HepG2 (cell line): Measurements from ENCODE around the gene ADAMTS8. TPM values are rescaled to one million over a fixed set of nuclear protein-coding genes. Genes with fewer than 3 reads are reported as not detected.

Experiments
- ATAC-seq: fragments of 200-7000 bp; cut with Tn5 transposase; 3 replicates; pipeline ENCODE4 v1.9.1; 2020; ENCODE audit warnings: mild to moderate bottlenecking, moderate library complexity
- BruUV-seq: library from RNA; stranded (reverse); fragments of 400-500 nt; replicated peaks from 2 replicates; lab custom pipeline; 2021; lab: Mats Ljungman, UMichigan
- CTCF ChIA-PET: fragments of 300-600 bp; formaldehyde crosslinking; extraction: SDS; loops from one replicate; lab custom pipeline; 2021; ENCODE audit warnings: low total read pairs, inconsistent platforms, low intra/inter-chr PET ratio; lab: Yijun Ruan, JAX
- POLR2A ChIA-PET: fragments of 350-600 bp; sonication (Branson Sonifier 250); formaldehyde crosslinking; loops from one replicate; lab custom pipeline; 2020; ENCODE audit warnings: antibody characterized with exemption, inconsistent platforms; lab: Yijun Ruan, JAX
- DNase-seq: peaks from one replicate; pipeline ENCODE4 v3.0.0-alpha.2; 2015; ENCODE audit warnings: low spot score
- FAIRE-seq: peaks from 3 replicates; lab custom pipeline; 2011; peaks lifted over from hg19 to GRCh38; lab: Jason Lieb, UNC
- H2AFZ ChIP-seq: one replicate; pipeline ENCODE4 v1.6.1; 2011; ENCODE audit warnings: low read length, inconsistent platforms
- H3K27ac ChIP-seq: fragments of 300-600 bp; 3 replicates; pipeline ENCODE4 v1.8.0; 2011; ENCODE audit warnings: mixed run types, mild to moderate bottlenecking, mixed read lengths, low read length, inconsistent platforms; ENCODE audit not compliant: insufficient read depth; ENCODE audit errors: extremely low read length
- H3K27me3 ChIP-seq, 2 experiments: fragments of 200-600 bp in 1 of 2; 2 replicates in 1 of 2; 3 replicates in 1 of 2; pipeline versions ENCODE4 v1.6.0 to v1.8.0; 2011; ENCODE audit warnings: low read length in 2 of 2, mild to moderate bottlenecking in 2 of 2, moderate library complexity in 2 of 2, inconsistent platforms in 1 of 2; ENCODE audit not compliant: insufficient read depth in 2 of 2, control insufficient read depth in 1 of 2
- H3K36me3 ChIP-seq, 2 experiments: fragments of 200-600 bp in 1 of 2; replicated peaks in 1 of 2; 2 replicates in 1 of 2; 3 replicates in 1 of 2; pipeline versions ENCODE4 v1.5.1 to v1.8.0; 2011; ENCODE audit warnings: low read length in 2 of 2, inconsistent platforms in 1 of 2; ENCODE audit not compliant: insufficient read depth in 2 of 2, control insufficient read depth in 1 of 2
- H3K4me1 ChIP-seq: 2 replicates; pipeline ENCODE4 v1.5.1; 2012; ENCODE audit warnings: low read length, inconsistent platforms; ENCODE audit not compliant: insufficient read depth
- H3K4me2 ChIP-seq: 2 replicates; pipeline ENCODE4 v1.6.0; 2011; ENCODE audit warnings: low read depth, low read length, inconsistent platforms
- H3K4me3 ChIP-seq, 3 experiments: fragments of 200-600 bp in 1 of 3; sonication (generic), shearing (Covaris generic) in 1 of 3; replicated peaks in 1 of 3; 2 replicates each; pipeline ENCODE4 v1.5.1; 2011 to 2016; ENCODE audit warnings: low read length in 3 of 3, inconsistent platforms in 2 of 3, low read depth in 2 of 3, mild to moderate bottlenecking in 2 of 3, control low read depth in 1 of 3, mixed read lengths in 1 of 3; ENCODE audit not compliant: insufficient read depth in 1 of 3
- H3K79me2 ChIP-seq: one replicate; pipeline ENCODE4 v1.6.1; 2011; ENCODE audit warnings: low read length, inconsistent platforms; ENCODE audit not compliant: insufficient read depth
- H3K9ac ChIP-seq: 2 replicates; pipeline ENCODE4 v1.6.0; 2011; ENCODE audit warnings: mild to moderate bottlenecking, low read depth, low read length, inconsistent platforms; ENCODE audit not compliant: insufficient read depth
- H3K9me3 ChIP-seq: 2 replicates; pipeline ENCODE4 v1.5.1; 2012; ENCODE audit warnings: mild to moderate bottlenecking, low read length
- H4K20me1 ChIP-seq: 2 replicates; pipeline ENCODE4 v1.6.0; 2011; ENCODE audit warnings: inconsistent platforms, mild to moderate bottlenecking, low read length, moderate library complexity; ENCODE audit not compliant: insufficient read depth
- CEBPB ChIP-seq: IDR thresholded peaks from 2 replicates; pipeline ENCODE4 v1.6.1; 2011; ENCODE audit warnings: low read depth, low read length, improper control_type of control experiment, borderline replicate concordance
- EHMT2 ChIP-seq: fragments of 200-600 bp; sonication (generic); IDR thresholded peaks from 2 replicates; pipeline ENCODE4 v1.7.0; 2017; ENCODE audit warnings: antibody characterized with exemption, low read depth, low read length, borderline replicate concordance
- HIVEP1 ChIP-seq: sonication (generic); formaldehyde crosslinking; IDR thresholded peaks from 2 replicates; pipeline ENCODE4 v1.4.0; 2020; ENCODE audit warnings: mild to moderate bottlenecking, missing genetic modification reagents
- HMG20B ChIP-seq: conservative IDR thresholded peaks from 2 replicates; pipeline ENCODE4 v1.6.1; 2016; ENCODE audit warnings: missing genetic modification reagents, missing compliant biosample characterization
- HOXA7 ChIP-seq: sonication (generic); formaldehyde crosslinking; IDR thresholded peaks from 2 replicates; pipeline ENCODE4 v1.8.1; 2022; ENCODE audit warnings: mild to moderate bottlenecking, missing genetic modification reagents, moderate library complexity
- KAT2B ChIP-seq: fragments of 150-350 bp; IDR thresholded peaks from 2 replicates; pipeline ENCODE4 v1.6.1; 2014; ENCODE audit warnings: low read depth, low read length, borderline replicate concordance
- MYNN ChIP-seq: sonication (generic); formaldehyde crosslinking; IDR thresholded peaks from 2 replicates; pipeline ENCODE4 v1.4.0; 2020; ENCODE audit warnings: mild to moderate bottlenecking, low read depth, missing genetic modification reagents
- NFE2L1 ChIP-seq: sonication (generic); formaldehyde crosslinking; IDR thresholded peaks from 2 replicates; pipeline ENCODE4 v1.4.0; 2020; ENCODE audit warnings: missing genetic modification reagents, mild to moderate bottlenecking, borderline replicate concordance
- NPAS2 ChIP-seq: sonication (generic); formaldehyde crosslinking; IDR thresholded peaks from 2 replicates; pipeline ENCODE4 v1.8.0; 2022; ENCODE audit warnings: mild to moderate bottlenecking, missing genetic modification reagents, borderline replicate concordance
- STAT5B ChIP-seq: sonication (generic); formaldehyde crosslinking; IDR thresholded peaks from 2 replicates; pipeline ENCODE4 v1.4.0; 2020; ENCODE audit warnings: missing genetic modification reagents
- ZBTB3 ChIP-seq: sonication (generic); formaldehyde crosslinking; IDR thresholded peaks from 2 replicates; pipeline ENCODE4 v1.4.0; 2020; ENCODE audit warnings: low read depth, mild to moderate bottlenecking, moderate library complexity, missing genetic modification reagents, borderline replicate concordance
- ZFX ChIP-seq: sonication (generic); formaldehyde crosslinking; IDR thresholded peaks from 2 replicates; pipeline ENCODE4 v1.4.0; 2020; ENCODE audit warnings: mild to moderate bottlenecking, low read depth, missing genetic modification reagents, moderate library complexity
- ZNF225 ChIP-seq: sonication (generic); formaldehyde crosslinking; IDR thresholded peaks from 2 replicates; pipeline ENCODE4 v1.4.0; 2020; ENCODE audit warnings: mild to moderate bottlenecking, missing genetic modification reagents
- ZNF432 ChIP-seq: sonication (generic); formaldehyde crosslinking; IDR thresholded peaks from 2 replicates; pipeline ENCODE4 v1.5.0; 2020; ENCODE audit warnings: missing genetic modification reagents, mild to moderate bottlenecking, borderline replicate concordance
- ZNF614 ChIP-seq: IDR thresholded peaks from 2 replicates; pipeline ENCODE4 v1.6.1; 2018; ENCODE audit warnings: missing biosample characterization, missing genetic modification reagents, inconsistent platforms, borderline replicate concordance
- ZSCAN22 ChIP-seq: sonication (generic); formaldehyde crosslinking; IDR thresholded peaks from 2 replicates; pipeline ENCODE4 v1.4.0; 2020; ENCODE audit warnings: mild to moderate bottlenecking, missing genetic modification reagents
- WGBS: methylation state at CpG from one replicate; pipeline ENCODE4 v1.1.6; 2017; ENCODE audit warnings: low lambda C conversion rate; 5-methylcytosine and 5-hydroxymethylcytosine counted together
- in situ Hi-C: cut with HindIII; loops from 2 replicates; pipeline ENCODE4 v1.10.0; 2017; ENCODE audit warnings: low pct_unique_long_range_greater_than_20kb; ENCODE audit not compliant: extremely low pct_ligation_motif_present
- intact Hi-C: fragments of 100-400 bp; cut with micrococcal nuclease; formaldehyde crosslinking; loops from one replicate; pipeline ENCODE4 v1.10.0; 2022; ENCODE audit not compliant: unreplicated experiment
- polyA plus RNA-seq, 8 experiments: library from polyadenylated mRNA; depleted of rRNA in 3 of 8; stranded (reverse) in 7 of 8; unstranded in 1 of 8; fragments of >200 nt; fragmentation: Illumina TruSeq in 4 of 8; extraction: Trizol in 4 of 8; gene quantifications; 2 replicates each; pipeline versions ENCODE4 v1.2.1 to v1.2.3, GENCODE V29; 2011 to 2016; ENCODE audit warnings: low read depth in 4 of 8, missing spikeins in 1 of 8, mixed read lengths in 1 of 8; ENCODE audit not compliant: insufficient read depth in 1 of 8
- total RNA-seq, 5 experiments: library from RNA; depleted of rRNA; stranded (reverse); fragments of >200 nt; fragmentation: Illumina TruSeq; extraction: Trizol; gene quantifications; 2 replicates each; pipeline ENCODE4 v1.2.3, GENCODE V29; 2016; ENCODE audit warnings: low read depth in 1 of 5
- TF ChIP-seq, protein P1 (sequence below): sonication (generic); formaldehyde crosslinking; IDR thresholded peaks from 2 replicates; pipeline ENCODE4 v1.5.0; 2020; ENCODE audit warnings: missing genetic modification reagents

The ADAMTS8 gene
- total and polyA plus RNA-seq, 2 of the 13 experiments (the other 11 are each of a cell fraction or from before 2014, with no cell fraction given): not detected

DNA sequence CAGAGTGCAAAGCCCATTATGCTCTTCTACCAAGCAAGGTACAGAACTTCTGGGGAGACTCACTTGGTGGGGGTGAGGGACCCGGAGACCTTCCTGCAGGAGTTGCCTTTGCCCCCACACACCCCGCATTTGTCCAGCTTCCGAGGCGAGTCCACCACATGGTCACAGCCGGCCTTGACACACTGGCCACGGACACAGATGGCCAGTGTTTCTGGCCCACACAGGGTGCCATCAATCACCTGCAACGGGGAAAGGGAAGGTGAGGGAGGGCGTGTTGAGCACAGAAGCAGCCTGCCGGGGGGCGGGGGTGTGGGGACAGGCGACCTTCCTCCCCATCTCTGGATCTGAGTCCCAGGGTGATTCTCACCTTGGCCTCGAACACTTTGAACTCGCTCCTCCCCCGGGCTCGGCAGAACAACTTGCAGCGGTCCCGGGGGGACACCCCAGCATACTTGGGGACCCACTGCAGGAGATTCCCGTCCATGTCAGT is 20.0 kb downstream of the ADAMTS8 start:
- no TSS peak for BruUV-seq
- Histone ChIP-seq H3K4me2 (no peak overlapping the region), H2AFZ (no peak overlapping the region), H3K79me2 (no peaks in the 10 kb centered on the region), H3K36me3 (no peaks in the 10 kb centered on the region), H3K4me3 (no peak overlapping the region), H3K4me1 (no peaks in the 10 kb centered on the region), H3K27ac (no peak overlapping the region), H3K27me3 (peaks cover 7 to 63% of the 10 kb centered on the region in 2 experiments; a peak in 3 of 5 replicates), H3K9ac (no peak overlapping the region), H4K20me1 (no peaks in the 10 kb centered on the region), H3K9me3 (no peaks in the 10 kb centered on the region)
- ChIA-PET CTCF (no interaction called here), POLR2A (interaction anchor here (0.6 kb wide), 1 partner anchor 10 kb away, joined by 3 read pairs; no protein-coding TSS in a partner anchor)
- intact Hi-C loops (no loop called here), in situ Hi-C loops (no loop called here)
- 0% methylated on average over 3 of the region's 18 CpGs for WGBS
- DNase-seq (no peak), FAIRE-seq (no peak), ATAC-seq (no peak)
- TF ChIP-seq ZNF614 (CRISPR knock-in tag): no peak
- TF ChIP-seq MYNN (CRISPR knock-in tag): no peak
- no peak for TF ChIP-seq NPAS2 (CRISPR knock-in tag)
- TF ChIP-seq NFE2L1 (CRISPR knock-in tag): no peak
- no peak for TF ChIP-seq HOXA7
- TF ChIP-seq HIVEP1 (CRISPR knock-in tag): no peak
- no peak for TF ChIP-seq EHMT2
- TF ChIP-seq ZSCAN22: no peak
- TF ChIP-seq STAT5B (CRISPR knock-in tag): no peak
- TF ChIP-seq CEBPB: no peak
- TF ChIP-seq ZNF432 (CRISPR knock-in tag): no peak
- TF ChIP-seq, protein P1, sequence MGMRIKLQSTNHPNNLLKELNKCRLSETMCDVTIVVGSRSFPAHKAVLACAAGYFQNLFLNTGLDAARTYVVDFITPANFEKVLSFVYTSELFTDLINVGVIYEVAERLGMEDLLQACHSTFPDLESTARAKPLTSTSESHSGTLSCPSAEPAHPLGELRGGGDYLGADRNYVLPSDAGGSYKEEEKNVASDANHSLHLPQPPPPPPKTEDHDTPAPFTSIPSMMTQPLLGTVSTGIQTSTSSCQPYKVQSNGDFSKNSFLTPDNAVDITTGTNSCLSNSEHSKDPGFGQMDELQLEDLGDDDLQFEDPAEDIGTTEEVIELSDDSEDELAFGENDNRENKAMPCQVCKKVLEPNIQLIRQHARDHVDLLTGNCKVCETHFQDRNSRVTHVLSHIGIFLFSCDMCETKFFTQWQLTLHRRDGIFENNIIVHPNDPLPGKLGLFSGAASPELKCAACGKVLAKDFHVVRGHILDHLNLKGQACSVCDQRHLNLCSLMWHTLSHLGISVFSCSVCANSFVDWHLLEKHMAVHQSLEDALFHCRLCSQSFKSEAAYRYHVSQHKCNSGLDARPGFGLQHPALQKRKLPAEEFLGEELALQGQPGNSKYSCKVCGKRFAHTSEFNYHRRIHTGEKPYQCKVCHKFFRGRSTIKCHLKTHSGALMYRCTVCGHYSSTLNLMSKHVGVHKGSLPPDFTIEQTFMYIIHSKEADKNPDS (CRISPR knock-in tag): no peak
- TF ChIP-seq ZFX (CRISPR knock-in tag): no peak
- no peak for TF ChIP-seq ZNF225 (CRISPR knock-in tag)
- TF ChIP-seq HMG20B (CRISPR knock-in tag): no peak
- TF ChIP-seq ZBTB3 (CRISPR knock-in tag): no peak
- no peak for TF ChIP-seq KAT2B
